Activated CD4-positive, CD25-positive, alpha-beta regulatory T cell treated with anti-CD3 and anti-CD28 coated beads, Interleukin-2, amount 50 U/mL, for 16 hours (primary cell): Measurements from ENCODE around the gene CAND2.
A peak's percentile ranks its signal among the peaks of the same experiment; 100 is the strongest.
"Not testable (repeated sequence)": the region's sequence is repeated elsewhere in the genome, so short reads cannot be mapped to it uniquely, and the experiment has no call there.

Experiments
- DNase-seq: peaks from one replicate; pipeline ENCODE4 v3.0.0-alpha.2; 2020; ENCODE audit warnings: low read depth, low spot score

The CAND2 gene

DNA sequence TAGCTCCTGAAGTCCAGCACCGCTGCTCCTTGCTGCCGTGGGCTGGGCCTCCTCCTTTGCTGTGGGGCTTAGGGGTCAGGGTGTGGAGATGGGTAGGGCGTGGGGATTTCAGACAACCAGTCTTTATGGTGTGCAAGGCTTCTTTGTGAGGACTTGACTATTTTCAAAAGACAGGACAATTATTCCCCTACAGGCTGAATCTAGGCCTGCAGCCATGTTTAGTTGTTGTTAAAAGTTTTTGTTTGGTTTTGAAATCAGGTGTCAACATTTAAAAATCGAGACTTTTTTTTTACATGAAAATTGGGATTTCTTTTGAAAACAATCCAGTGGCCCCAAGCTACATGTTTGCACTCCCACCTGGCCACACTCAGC, 34.3 kb downstream of the CAND2 start:
- no peak for DNase-seq

DNA sequence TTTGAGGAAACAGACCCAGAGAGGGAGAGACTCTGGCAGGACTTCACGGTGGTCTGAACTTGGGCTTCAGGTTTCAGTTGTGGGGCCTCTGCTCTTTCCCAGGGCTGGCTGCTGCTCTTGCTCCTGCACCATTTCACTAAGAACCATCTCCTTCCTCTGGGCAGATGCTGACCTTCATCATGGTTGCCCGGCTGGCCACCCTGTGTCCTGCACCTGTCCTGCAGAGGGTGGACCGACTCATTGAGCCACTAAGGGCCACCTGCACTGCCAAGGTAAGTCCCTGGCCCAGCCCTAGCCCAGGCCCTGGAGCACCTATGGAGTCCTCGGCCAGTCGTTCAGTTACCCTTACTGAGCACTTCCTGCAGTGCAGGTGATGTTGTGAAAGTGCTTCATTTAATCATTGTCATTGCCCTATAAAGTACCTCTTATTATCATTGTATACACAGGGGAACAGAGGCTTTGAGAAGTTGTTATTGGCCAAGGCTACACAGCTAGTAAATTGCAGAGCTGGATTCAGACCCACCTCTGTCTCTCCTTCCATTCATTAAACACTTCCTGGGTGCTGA, 34.9 kb downstream of the CAND2 start:
- no peak for DNase-seq

GRCh38 chr3:12832350-12833221, 36.1 kb downstream of the CAND2 start:
- no peak for DNase-seq

- no peak for DNase-seq
These were observed 37.0 kb downstream of the CAND2 start for GRCh38 chr3:12833222-12834161.

GRCh38 chr3:12835052-12835665, 38.7 kb downstream of the CAND2 start:
- no peak for DNase-seq

DNA sequence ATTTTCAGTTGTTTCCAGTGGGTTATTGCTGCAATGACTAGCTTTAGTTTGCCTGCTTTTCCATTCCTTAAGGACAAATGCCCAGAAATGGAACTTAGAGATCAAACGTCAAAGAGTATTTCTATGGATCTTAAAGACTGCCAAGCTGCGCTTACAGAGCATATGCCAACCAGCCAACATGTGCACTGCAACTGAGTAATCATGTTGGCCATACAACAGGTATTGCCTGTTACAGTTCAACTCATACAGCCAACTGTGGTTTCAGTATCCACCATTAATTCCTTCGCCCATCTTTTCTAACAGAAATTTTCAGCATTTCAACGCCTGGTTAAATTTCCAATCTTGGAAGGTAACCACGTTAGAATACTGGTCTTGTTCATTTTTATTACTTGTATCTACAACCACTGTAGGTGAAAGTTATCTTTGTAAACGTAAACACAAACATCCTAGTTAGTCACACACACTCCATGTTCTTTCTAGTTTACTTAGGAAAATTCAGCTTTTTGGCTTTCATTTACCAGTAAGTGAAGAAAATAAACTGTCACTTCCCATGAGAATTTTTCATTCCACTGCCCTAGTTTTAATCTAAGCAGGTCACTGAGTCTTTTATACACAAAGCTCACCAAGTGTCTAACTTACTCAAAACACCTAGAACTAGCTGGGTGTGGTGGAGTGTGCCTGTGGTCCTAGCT, 41.0 kb downstream of the CAND2 start:
- DNase-seq: no peak

DNA sequence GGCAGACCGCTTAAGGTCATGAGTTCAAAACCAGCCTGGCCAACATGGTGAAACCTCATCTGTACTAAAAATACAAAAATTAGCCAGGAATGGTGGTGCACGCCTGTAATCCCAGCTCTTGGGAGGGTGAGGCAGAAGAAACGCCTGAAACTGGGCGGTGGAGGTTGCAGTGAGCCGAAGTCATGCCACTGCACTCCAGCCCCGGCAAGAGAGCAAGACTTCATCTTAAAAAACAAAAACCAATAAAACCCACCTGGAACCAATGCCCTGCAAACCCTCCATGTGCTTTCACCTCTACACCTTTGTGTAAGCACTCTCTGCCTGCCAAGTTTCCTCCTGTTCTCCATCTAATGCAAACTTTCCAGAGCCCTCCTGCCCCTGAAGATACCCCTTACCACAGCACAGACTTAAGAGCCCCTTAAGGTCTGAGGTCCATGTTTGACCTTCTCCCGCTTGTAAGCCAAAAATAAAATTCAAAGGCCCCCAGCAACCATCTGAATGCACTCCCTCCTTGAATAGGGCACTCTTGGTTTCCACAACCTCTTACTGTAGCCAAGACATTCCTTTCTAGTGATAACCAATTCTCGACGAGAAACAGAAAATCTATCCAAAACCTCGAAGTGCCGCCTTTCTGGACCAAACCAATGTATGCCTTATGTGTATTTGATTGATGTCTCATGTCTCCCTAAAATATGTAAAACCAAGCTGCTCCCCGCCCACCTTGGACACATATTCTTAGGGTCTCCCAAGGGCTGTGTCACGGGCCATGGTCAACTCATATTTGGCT, 41.9 kb downstream of the CAND2 start:
- no peak for DNase-seq

GRCh38 chr3:12839156-12839946, 42.9 kb downstream of the CAND2 start:
- no peak for DNase-seq

GRCh38 chr3:12840148-12840547, 43.7 kb downstream of the CAND2 start:
- not testable (repeated sequence) for DNase-seq

DNA sequence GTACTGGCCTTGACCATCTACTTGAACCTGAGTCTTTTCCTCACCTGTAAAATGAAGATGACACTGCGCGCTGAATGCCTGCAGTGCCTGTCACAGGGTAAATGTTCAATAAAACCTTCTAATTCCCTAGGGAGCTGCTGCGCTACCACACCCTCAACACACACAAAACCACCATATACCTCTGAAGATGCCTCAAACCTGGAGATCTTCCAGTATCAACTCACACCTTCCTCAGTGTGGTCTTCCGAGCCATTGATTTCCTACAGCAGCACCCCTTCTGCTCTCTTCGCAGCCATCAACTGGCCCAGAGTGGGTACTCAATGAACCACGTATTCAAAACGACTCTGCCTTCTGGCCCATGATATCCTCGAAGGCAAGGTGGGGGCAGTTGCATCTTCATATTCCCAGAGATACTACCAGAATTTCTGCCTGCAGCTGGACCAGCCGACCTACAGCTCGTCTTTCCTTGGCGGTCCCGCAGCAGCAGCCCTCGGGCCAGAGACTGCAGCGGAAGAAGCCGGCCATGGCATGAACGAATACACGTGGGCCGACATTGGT, 44.2 kb downstream of the CAND2 start:
- DNase-seq: no peak

- peak; percentile 81 for DNase-seq
These were observed 44.9 kb downstream of the CAND2 start, which contains the start of gene RPL32 for GRCh38 chr3:12841149-12841969. Gene RPL32, minus strand, starts transcription at chr3:12841565. Its CDS starts 1,328 bp downstream, at chr3:12840237.

DNA sequence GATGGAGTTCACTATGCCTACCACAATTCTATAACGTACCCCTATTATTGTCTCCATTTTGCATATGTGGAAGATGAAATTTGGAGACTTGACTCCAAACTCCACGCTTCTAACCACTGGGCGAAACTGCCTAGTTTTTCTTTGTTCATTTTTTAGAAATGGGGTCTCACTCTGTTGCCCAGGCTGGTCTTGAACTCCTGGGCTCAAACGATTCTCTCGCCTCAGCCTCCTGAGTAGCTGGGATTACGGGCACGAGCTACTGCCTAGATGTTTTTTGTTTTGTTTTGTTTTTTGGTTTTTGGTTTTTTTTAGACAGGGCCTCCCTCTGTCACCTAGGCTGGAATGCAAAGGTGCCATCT, 45.5 kb downstream of the CAND2 start:
- no peak for DNase-seq

GRCh38 chr3:12842469-12842868, 46.0 kb downstream of the CAND2 start:
- no peak for DNase-seq

DNA sequence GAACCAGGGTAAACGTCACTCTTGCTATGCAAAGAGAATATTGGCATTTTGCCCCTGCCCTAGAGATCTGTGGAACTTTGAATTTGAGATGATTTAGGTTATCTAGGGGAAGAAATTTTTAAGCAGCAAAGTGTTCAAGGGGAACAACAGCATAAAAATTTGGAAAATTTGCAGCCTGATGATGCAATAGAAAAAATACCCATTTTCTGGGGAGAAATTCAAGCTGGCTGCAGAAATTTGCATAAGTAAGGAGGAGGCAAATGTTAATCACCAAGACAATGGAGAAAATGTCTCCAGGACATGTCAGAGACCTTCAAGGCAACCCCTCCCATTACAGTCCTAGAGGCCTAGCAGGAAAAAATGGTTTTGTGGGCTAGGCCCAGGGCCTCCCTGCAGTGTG, 49.3 kb downstream of the CAND2 start:
- DNase-seq: no peak

DNA sequence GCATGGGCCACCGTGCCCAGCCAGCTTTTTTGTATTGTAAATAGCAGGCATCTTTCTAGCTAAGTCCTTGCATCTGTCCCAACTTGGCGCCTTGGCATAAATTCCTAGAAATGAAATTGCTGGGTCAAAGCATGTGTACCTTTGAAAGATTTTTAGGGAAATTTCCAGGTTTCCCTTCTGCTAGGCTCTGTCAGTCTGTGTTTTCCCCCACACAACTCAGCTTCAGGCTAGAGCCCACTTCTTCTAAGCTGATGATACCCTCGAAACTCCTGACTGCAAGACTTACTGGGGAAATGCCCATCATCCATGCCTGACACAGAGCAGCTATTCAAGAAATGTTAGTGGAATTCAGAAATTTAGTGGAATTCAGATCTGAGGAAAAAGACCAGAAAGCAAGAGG, 55.7 kb downstream of the CAND2 start:
- DNase-seq: no peak

DNA sequence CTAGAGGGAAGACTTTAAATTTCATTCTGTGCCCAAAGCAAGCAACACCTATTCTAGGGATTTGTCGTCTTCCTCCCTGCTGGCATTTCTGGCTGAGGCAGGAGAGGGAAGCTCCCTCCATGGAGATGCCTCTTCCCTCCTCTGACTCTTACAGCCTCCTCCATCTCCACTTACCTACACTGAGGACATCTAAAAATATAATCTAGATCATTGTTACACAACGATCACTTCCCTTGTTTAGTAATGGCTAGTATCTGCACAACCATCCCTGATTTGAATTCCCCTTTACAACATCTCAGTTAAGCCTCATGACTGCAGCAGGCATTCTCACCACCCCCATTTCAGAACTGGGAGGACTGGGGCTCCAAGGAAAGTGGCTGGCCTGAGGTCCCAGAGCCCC, 57.4 kb downstream of the CAND2 start:
- not testable (repeated sequence) for DNase-seq

- DNase-seq: no peak
These were observed 58.1 kb downstream of the CAND2 start for GRCh38 chr3:12854565-12854964.

DNA sequence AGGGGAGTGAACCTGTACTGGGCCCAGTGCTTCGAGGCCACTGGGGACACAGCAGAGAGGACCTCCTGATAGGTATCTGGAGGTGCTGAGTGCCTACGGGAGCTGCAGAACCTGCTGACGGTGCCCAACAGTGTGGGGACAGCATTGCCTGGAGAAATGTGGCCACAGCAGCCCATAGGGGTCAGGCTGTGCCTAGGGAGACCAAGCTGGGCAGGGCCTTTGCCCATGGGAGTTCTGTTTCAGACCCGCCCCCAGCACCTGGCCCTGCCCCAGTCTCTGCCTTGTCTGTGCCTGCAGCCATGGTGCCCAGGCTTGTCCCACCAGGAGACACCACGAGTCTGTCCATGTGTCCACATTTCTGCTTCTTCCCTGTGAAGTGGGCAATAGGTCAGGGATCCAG, 60.1 kb downstream of the CAND2 start:
- no peak for DNase-seq
